PC-3 (cell line): Measurements from ENCODE around the gene TTC28. TPM values are rescaled to one million over a fixed set of nuclear protein-coding genes. Genes with fewer than 3 reads are reported as not detected.
"Not testable (repeated sequence)": the region's sequence is repeated elsewhere in the genome, so short reads cannot be mapped to it uniquely, and the experiment has no call there.

Experiments
- ATAC-seq: fragments of 200-7000 bp; cut with Tn5 transposase; 2 replicates; pipeline ENCODE4 v1.9.1; 2020; ENCODE audit warnings: mild to moderate bottlenecking, moderate library complexity
- BruUV-seq: library from RNA; stranded (reverse); fragments of 400-500 nt; replicated peaks from 2 replicates; lab custom pipeline; 2021; lab: Mats Ljungman, UMichigan
- CTCF ChIA-PET: fragments of 300-600 bp; sonication (Branson Sonifier 250); formaldehyde crosslinking; loops from one replicate; lab custom pipeline; 2022; ENCODE audit warnings: antibody characterized with exemption; lab: Charles Lee
- POLR2A ChIA-PET: fragments of 300-600 bp; sonication (Branson Sonifier 250); formaldehyde crosslinking; loops from one replicate; lab custom pipeline; 2022; ENCODE audit warnings: antibody characterized with exemption; ENCODE audit not compliant: unreplicated experiment; lab: Charles Lee
- DNase-seq: peaks from one replicate; pipeline ENCODE4 v3.0.0-alpha.2; 2015
- H2AFZ ChIP-seq: fragments of 300-600 bp; sonication (generic); 2 replicates; pipeline ENCODE4 v1.6.0; 2016; ENCODE audit warnings: antibody characterized with exemption, low read length
- H3F3A ChIP-seq: fragments of 300-600 bp; sonication (generic); one replicate; pipeline ENCODE4 v1.6.0; 2017; ENCODE audit warnings: antibody characterized with exemption, low read length, control low read depth, mild to moderate bottlenecking; ENCODE audit not compliant: unreplicated experiment
- H3K27ac ChIP-seq: fragments of 300-600 bp; sonication (generic); 2 replicates; pipeline ENCODE4 v1.5.1; 2016; ENCODE audit warnings: mild to moderate bottlenecking, low read length
- H3K27me3 ChIP-seq: fragments of 300-600 bp; sonication (generic); 2 replicates; pipeline ENCODE4 v1.6.1; 2016; ENCODE audit warnings: low read length, mixed read lengths
- H3K36me3 ChIP-seq: fragments of 300-600 bp; sonication (generic); 2 replicates; pipeline ENCODE4 v1.6.1; 2016; ENCODE audit warnings: low read depth, mixed run types, low read length, mixed read lengths
- H3K4me1 ChIP-seq: fragments of 300-600 bp; sonication (generic); 2 replicates; pipeline ENCODE4 v1.5.1; 2016; ENCODE audit warnings: low read length; ENCODE audit not compliant: insufficient read depth
- H3K4me2 ChIP-seq: fragments of 300-600 bp; sonication (generic); 2 replicates; pipeline ENCODE4 v1.6.0; 2016; ENCODE audit warnings: low read length
- H3K4me3 ChIP-seq: fragments of 300-600 bp; sonication (generic); 2 replicates; pipeline ENCODE4 v1.5.1; 2016; ENCODE audit warnings: mild to moderate bottlenecking, low read length, mixed read lengths
- H3K79me2 ChIP-seq: fragments of 300-600 bp; sonication (generic); 2 replicates; pipeline ENCODE4 v1.6.1; 2017; ENCODE audit warnings: low read length, mixed read lengths
- H3K9ac ChIP-seq: fragments of 300-600 bp; sonication (generic); 2 replicates; pipeline ENCODE4 v1.6.0; 2016; ENCODE audit warnings: mild to moderate bottlenecking, low read length
- H3K9me2 ChIP-seq: fragments of 300-600 bp; sonication (generic); replicated peaks from 2 replicates; pipeline ENCODE4 v1.6.1; 2016; ENCODE audit warnings: mixed run types, low read length, mixed read lengths
- H3K9me3 ChIP-seq: fragments of 300-600 bp; sonication (generic); 2 replicates; pipeline ENCODE4 v1.6.1; 2016; ENCODE audit warnings: low read length, mixed read lengths
- H4K20me1 ChIP-seq: fragments of 300-600 bp; sonication (generic); 2 replicates; pipeline ENCODE4 v1.6.1; 2016; ENCODE audit warnings: low read length, mixed read lengths
- EZH2 ChIP-seq: fragments of 300-600 bp; sonication (generic); IDR thresholded peaks from one replicate; pipeline ENCODE4 v1.6.1; 2017; ENCODE audit warnings: antibody characterized with exemption, mild to moderate bottlenecking, low read length; ENCODE audit not compliant: unreplicated experiment
- EZH2phosphoT487 ChIP-seq: fragments of 300-600 bp; sonication (generic); IDR thresholded peaks from 2 replicates; pipeline ENCODE4 v1.6.1; 2018; ENCODE audit warnings: mild to moderate bottlenecking, antibody characterized with exemption, low read length, borderline replicate concordance
- intact Hi-C: fragments of 100-400 bp; cut with micrococcal nuclease; formaldehyde crosslinking; loops from 2 replicates; pipeline ENCODE4 v1.9.0; 2023
- total RNA-seq: library from RNA; depleted of rRNA; stranded (reverse); fragments of >200 nt; gene quantifications from 2 replicates; pipeline ENCODE4 v1.2.3, GENCODE V29; 2014
- TF ChIP-seq, protein P1 (sequence below): fragments of 300-600 bp; sonication (generic); conservative IDR thresholded peaks from 2 replicates; pipeline ENCODE4 v1.5.1; 2017; ENCODE audit warnings: antibody characterized with exemption, low read depth, mild to moderate bottlenecking, low read length

Gene TTC28
- total RNA-seq, 1 experiment from 2014 or later = 6.3 TPM

DNA sequence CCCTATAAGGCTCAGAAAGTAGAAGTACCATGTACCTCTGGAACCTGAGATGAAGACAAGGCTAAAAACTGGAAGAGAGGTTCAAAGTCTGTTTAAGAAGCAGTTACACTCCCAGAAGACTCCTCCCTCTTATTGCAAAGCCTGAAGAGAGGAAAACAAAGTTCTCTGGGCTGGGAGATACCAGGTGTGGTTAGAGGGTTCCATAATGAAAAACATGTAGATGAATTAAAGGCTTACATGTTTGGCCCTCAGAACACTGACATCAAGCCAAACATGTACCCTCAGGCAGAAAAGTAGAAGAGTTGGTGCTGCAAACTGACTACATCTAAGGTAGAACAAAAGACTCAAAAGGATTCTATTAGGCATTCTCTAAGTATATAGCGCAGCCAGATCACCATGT lies 205.3 kb downstream of the TTC28 start:
- intact Hi-C loops = no loop called here
- no peaks in the 10 kb centered on the region for H3K9me3 ChIP-seq
- H3F3A ChIP-seq = no peaks in the 10 kb centered on the region
- H3K27me3 ChIP-seq = no peaks in the 10 kb centered on the region
- no peak overlapping the region for H3K9ac ChIP-seq
- H3K4me2 ChIP-seq = no peak overlapping the region
- TF ChIP-seq, protein P1, sequence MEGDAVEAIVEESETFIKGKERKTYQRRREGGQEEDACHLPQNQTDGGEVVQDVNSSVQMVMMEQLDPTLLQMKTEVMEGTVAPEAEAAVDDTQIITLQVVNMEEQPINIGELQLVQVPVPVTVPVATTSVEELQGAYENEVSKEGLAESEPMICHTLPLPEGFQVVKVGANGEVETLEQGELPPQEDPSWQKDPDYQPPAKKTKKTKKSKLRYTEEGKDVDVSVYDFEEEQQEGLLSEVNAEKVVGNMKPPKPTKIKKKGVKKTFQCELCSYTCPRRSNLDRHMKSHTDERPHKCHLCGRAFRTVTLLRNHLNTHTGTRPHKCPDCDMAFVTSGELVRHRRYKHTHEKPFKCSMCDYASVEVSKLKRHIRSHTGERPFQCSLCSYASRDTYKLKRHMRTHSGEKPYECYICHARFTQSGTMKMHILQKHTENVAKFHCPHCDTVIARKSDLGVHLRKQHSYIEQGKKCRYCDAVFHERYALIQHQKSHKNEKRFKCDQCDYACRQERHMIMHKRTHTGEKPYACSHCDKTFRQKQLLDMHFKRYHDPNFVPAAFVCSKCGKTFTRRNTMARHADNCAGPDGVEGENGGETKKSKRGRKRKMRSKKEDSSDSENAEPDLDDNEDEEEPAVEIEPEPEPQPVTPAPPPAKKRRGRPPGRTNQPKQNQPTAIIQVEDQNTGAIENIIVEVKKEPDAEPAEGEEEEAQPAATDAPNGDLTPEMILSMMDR = no peak
- TF ChIP-seq EZH2 (no peak), EZH2phosphoT487 (no peak)
- ChIA-PET POLR2A (no interaction called here), CTCF (no interaction called here)
- no peaks in the 10 kb centered on the region for H4K20me1 ChIP-seq
- H3K9me2 ChIP-seq = no peaks in the 10 kb centered on the region
- no peak overlapping the region for H3K27ac ChIP-seq
- no peak overlapping the region for H3K4me3 ChIP-seq
- no peaks in the 10 kb centered on the region for H3K36me3 ChIP-seq
- no peak overlapping the region for H2AFZ ChIP-seq
- DNase-seq (no peak), ATAC-seq (no peak)
- no TSS peak for BruUV-seq
- H3K4me1 ChIP-seq = no peaks in the 10 kb centered on the region
- no peaks in the 10 kb centered on the region for H3K79me2 ChIP-seq

DNA sequence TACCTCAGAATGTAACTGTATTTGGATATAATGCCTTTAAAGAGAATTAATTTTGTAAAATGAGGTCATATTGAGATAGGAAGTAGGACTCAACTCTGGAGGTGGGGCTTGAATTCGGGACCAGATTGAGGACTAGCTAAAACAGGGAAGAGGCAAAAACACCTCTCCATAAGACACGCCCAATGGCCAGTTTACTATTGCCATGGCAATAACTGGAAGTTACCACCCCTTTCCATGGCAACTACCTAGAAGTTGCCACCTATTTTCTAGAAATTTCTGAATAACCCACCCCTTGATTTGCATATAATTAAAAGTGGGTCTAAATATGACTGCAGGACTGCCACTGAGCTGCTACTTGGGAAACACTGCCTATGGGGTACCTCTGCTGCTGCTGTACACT lies 206.4 kb downstream of the TTC28 start:
- ATAC-seq = no peak
- Histone ChIP-seq H3K36me3 (no peaks in the 10 kb centered on the region), H4K20me1 (no peaks in the 10 kb centered on the region), H3K9me2 (no peaks in the 10 kb centered on the region), H3K27me3 (no peaks in the 10 kb centered on the region), H3K9me3 (no peaks in the 10 kb centered on the region), H2AFZ (no peak overlapping the region), H3K27ac (no peak overlapping the region), H3K79me2 (no peaks in the 10 kb centered on the region), H3K4me2 (no peak overlapping the region), H3K9ac (no peak overlapping the region), H3F3A (no peaks in the 10 kb centered on the region), H3K4me3 (no peak overlapping the region), H3K4me1 (no peaks in the 10 kb centered on the region)
- no TSS peak for BruUV-seq
- intact Hi-C loops = no loop called here
- DNase-seq = no peak
- TF ChIP-seq EZH2 (no peak), EZH2phosphoT487 (no peak)
- TF ChIP-seq, protein P1 = no peak
- POLR2A ChIA-PET = no interaction called here
- CTCF ChIA-PET = no interaction called here

DNA sequence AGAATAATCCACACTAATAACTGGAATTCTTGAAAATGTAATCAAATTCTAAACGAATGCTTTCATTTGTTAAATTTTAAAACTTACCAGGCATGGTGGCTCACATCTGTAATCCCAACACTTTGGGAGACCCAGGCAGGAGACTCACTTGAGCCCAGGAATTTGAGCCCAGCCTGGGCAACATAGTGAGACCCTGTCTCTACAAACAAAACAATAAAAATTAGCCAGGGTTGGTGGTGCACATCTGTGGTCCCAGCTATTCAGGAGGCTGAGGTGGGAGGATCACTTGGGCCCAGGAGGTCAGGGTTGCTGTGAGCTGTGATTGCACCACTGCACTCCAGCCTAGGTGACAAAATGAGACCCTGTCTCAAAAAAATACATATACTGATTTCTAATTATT lies 212.6 kb downstream of the TTC28 start:
- DNase-seq, POLR2A ChIA-PET, H3K4me1 ChIP-seq, H3K27ac ChIP-seq, intact Hi-C loops, H3K4me2 ChIP-seq, H3K9me2 ChIP-seq, H3K9me3 ChIP-seq, H3K36me3 ChIP-seq, ATAC-seq, H4K20me1 ChIP-seq, H3K9ac ChIP-seq, H3K79me2 ChIP-seq, H3K4me3 ChIP-seq, BruUV-seq, CTCF ChIA-PET, H3K27me3 ChIP-seq, H2AFZ ChIP-seq, H3F3A ChIP-seq: not testable (repeated sequence)
